ENCODE measurements around the gene BRPF1. TPM values are rescaled to one million over a fixed set of nuclear protein-coding genes. Genes with fewer than 3 reads are reported as not detected.

Gene BRPF1
- total RNA-seq, 1 experiment from 2014 or later: 23.6 TPM

GRCh38 chr3:9715136-9715535 lies 16.4 kb upstream of the BRPF1 start:
- no peaks in the 10 kb centered on the region for H4K20me1 ChIP-seq (ENCODE audit: insufficient read depth)
- ChIA-PET RAD21 (ENCODE audit: low non-redundant PET in 1 of 2, low total read pairs in 2 of 2, uncharacterized antibody in 2 of 2, unreplicated experiment in 2 of 2) (no interaction called here), CTCF (interaction anchor here (0.7 to 2.2 kb wide), 4 partner anchors 12 to 129 kb away, joined by 3 to 13 read pairs (median 6); partner anchors contain the start of gene RPUSD3), POLR2A (no interaction called here)
- no peak overlapping the region for H3K9ac ChIP-seq (ENCODE audit: low read length)
- H3K4me1 ChIP-seq (ENCODE audit: control insufficient read depth in 1 of 2, insufficient read depth in 2 of 2, low read length in 2 of 2): peaks cover 10 to 14% of the 10 kb centered on the region in 2 experiments
- BruUV-seq (replicated peaks): no TSS peak
- intact Hi-C loops (cut with micrococcal nuclease): loop anchor here (5.0 kb wide), 3 partner anchors 217 to 512 kb away; partner anchors contain the start of gene CRELD1
- H2AFZ ChIP-seq (ENCODE audit: low read depth, low read length, poor library complexity, severe bottlenecking): peak overlapping the region; percentile 11
- H3K4me3 ChIP-seq (replicated peaks in 1 of 2; ENCODE audit: low read depth in 1 of 2, low read length in 2 of 2): no peak overlapping the region
- H3K27me3 ChIP-seq (ENCODE audit: insufficient read depth, low read length): peaks cover 3% of the 10 kb centered on the region; the same call in 1 of the 2 replicates
- H3K27ac ChIP-seq (ENCODE audit: low read depth, low read length): no peak overlapping the region; the same call in 1 of the 2 replicates
- H3K4me2 ChIP-seq (ENCODE audit: low read length): peak overlapping the region; percentile 36
- ATAC-seq (peak; percentile 72), DNase-seq (ENCODE audit: low read depth, low spot score) (peak; percentile 6)
- H3K9me3 ChIP-seq (ENCODE audit: control insufficient read depth in 1 of 2, insufficient read depth in 1 of 2, low read depth in 1 of 2, low read length in 2 of 2): no peaks in the 10 kb centered on the region
- TF ChIP-seq POLR2A (IDR thresholded peaks at IDR 0.05; ENCODE audit: borderline replicate concordance, extremely low read depth, insufficient read depth, insufficient read length) (no peak), ZBTB33 (IDR thresholded peaks at IDR 0.05; ENCODE audit: extremely low read depth, insufficient replicate concordance, low read length) (no peak), SIN3A (IDR thresholded peaks at IDR 0.05; ENCODE audit: low read depth) (no peak), ZNF274 (IDR thresholded peaks at IDR 0.05; ENCODE audit: low read depth, low read length) (no peak), JUND (IDR thresholded peaks at IDR 0.05) (no peak), CEBPB (IDR thresholded peaks at IDR 0.05; ENCODE audit: low read depth) (no peak), POLR2AphosphoS5 (IDR thresholded peaks at IDR 0.05; ENCODE audit: low read depth, low read length) (peak; percentile 13; the same call in 1 of the 2 replicates), FOSL1 (IDR thresholded peaks at IDR 0.05; ENCODE audit: low read depth) (no peak)
- H3K9me2 ChIP-seq (ENCODE audit: insufficient read depth): no peaks in the 10 kb centered on the region
- no peaks in the 10 kb centered on the region for H3K36me3 ChIP-seq (ENCODE audit: control insufficient read depth in 1 of 2, insufficient read depth in 2 of 2, low read length in 2 of 2)
- no peaks in the 10 kb centered on the region for H3K79me2 ChIP-seq (ENCODE audit: insufficient read depth, low read length)
